Tibial nerve (tissue), 4 donors: Measurements from ENCODE around the gene FAM219A. TPM values are rescaled to one million over a fixed set of nuclear protein-coding genes. Genes with fewer than 3 reads are reported as not detected.

Experiments used
- DNase-seq, 2 donors: peaks; one replicate each; pipeline ENCODE4 v3.0.0-alpha.2; 2019; ENCODE audit warnings: low spot score in 2 of 2
- H3K27ac ChIP-seq, 4 donors: fragments of 200-600 bp; sonication (generic) in 3 of 4; one replicate each; pipeline ENCODE4 v1.5.1; 2017 to 2019; ENCODE audit warnings: mild to moderate bottlenecking in 1 of 4
- H3K27me3 ChIP-seq, 2 donors: fragments of 200-600 bp; sonication (generic) in 1 of 2; one replicate each; pipeline versions ENCODE4 v1.5.1 to v1.6.0; 2017 to 2019
- H3K36me3 ChIP-seq, 3 donors: fragments of 200-600 bp; sonication (generic); one replicate each; pipeline ENCODE4 v1.5.1; 2018 to 2019
- H3K4me1 ChIP-seq, 4 donors: fragments of 200-600 bp; sonication (generic) in 3 of 4; one replicate each; pipeline ENCODE4 v1.5.1; 2017 to 2019
- H3K4me3 ChIP-seq, 4 donors: fragments of 200-600 bp; sonication (generic) in 3 of 4; one replicate each; pipeline ENCODE4 v1.5.1; 2017 to 2019; ENCODE audit warnings: mild to moderate bottlenecking in 1 of 4, moderate library complexity in 1 of 4
- H3K9me3 ChIP-seq, 4 donors: fragments of 200-600 bp; sonication (generic) in 3 of 4; one replicate each; pipeline ENCODE4 v1.5.1; 2017 to 2019
- CTCF ChIP-seq, 5 experiments: fragments of 200-600 bp in 3 of 5; fragments of 450-650 bp in 2 of 5; sonication (generic) in 3 of 5; IDR thresholded peaks; one replicate each; pipeline ENCODE4 v1.5.1; 2016 to 2019; ENCODE audit warnings: antibody characterized with exemption in 5 of 5, mild to moderate bottlenecking in 3 of 5, moderate library complexity in 2 of 5
- EP300 ChIP-seq, 2 donors: sonication (generic); formaldehyde crosslinking; IDR thresholded peaks; one replicate each; pipeline ENCODE4 v1.6.1; 2017; ENCODE audit warnings: antibody characterized with exemption in 2 of 2, mild to moderate bottlenecking in 1 of 2
- POLR2A ChIP-seq, 2 donors: fragments of 450-650 bp; IDR thresholded peaks; one replicate each; pipeline ENCODE4 v1.6.1; 2017; ENCODE audit warnings: antibody characterized with exemption in 2 of 2, mild to moderate bottlenecking in 2 of 2, moderate library complexity in 2 of 2
- WGBS, 2 donors: methylation state at CpG; one replicate each; pipeline ENCODE4 v1.1.5; 2018; 5-methylcytosine and 5-hydroxymethylcytosine counted together
- total RNA-seq, 4 donors: library from RNA; depleted of rRNA; stranded (reverse); fragments of >200 nt; gene quantifications; one replicate each; pipeline ENCODE4 v1.1.0, GENCODE V29; 2016

Gene FAM219A
- total RNA-seq, 4 donors from 2014 or later: 8.5 to 15.6 (median 13.6) TPM

GRCh38 chr9:34382879-34383278 lies 75.5 kb downstream of the FAM219A start:
- DNase-seq: no peak
- H3K4me3 ChIP-seq: no peak overlapping the region
- no peaks in the 10 kb centered on the region for H3K36me3 ChIP-seq
- no peak overlapping the region for H3K27ac ChIP-seq
- H3K9me3 ChIP-seq: no peaks in the 10 kb centered on the region
- H3K4me1 ChIP-seq: peaks cover 0 to 31% (median 21%) of the 10 kb centered on the region in 4 donors
- H3K27me3 ChIP-seq: no peaks in the 10 kb centered on the region
- TF ChIP-seq POLR2A (IDR thresholded peaks at IDR 0.05) (no peak), CTCF (IDR thresholded peaks at IDR 0.05) (no peak), EP300 (IDR thresholded peaks at IDR 0.05) (no peak)
- 89 to 92% methylated on average over 3 of the region's 3 CpGs for WGBS, 2 donors

- no peak for DNase-seq
- WGBS, 2 donors: 94 to 96% methylated on average over 5 of the region's 5 CpGs
- H3K4me3 ChIP-seq: no peak overlapping the region
Observed at GRCh38 chr9:34382054-34382453, 76.3 kb downstream of the FAM219A start.

GRCh38 chr9:34381323-34381722 lies 77.0 kb downstream of the FAM219A start:
- Histone ChIP-seq H3K4me3 (peak overlapping the region in 2 of 4 donors; percentile 60 to 61), H3K27ac (peak overlapping the region in 2 of 4 donors; percentile 51 to 63), H3K4me1 (peaks cover 0 to 42% (median 29%) of the 10 kb centered on the region in 4 donors), H3K9me3 (no peaks in the 10 kb centered on the region), H3K36me3 (no peaks in the 10 kb centered on the region), H3K27me3 (no peaks in the 10 kb centered on the region)
- TF ChIP-seq POLR2A (IDR thresholded peaks at IDR 0.05): no peak
- no peak for TF ChIP-seq CTCF (IDR thresholded peaks at IDR 0.05)
- TF ChIP-seq EP300 (IDR thresholded peaks at IDR 0.05): no peak
- DNase-seq: no peak
- 41 to 55% methylated on average over 17 of the region's 17 CpGs for WGBS, 2 donors

More at GRCh38 chr9:34382054-34382453, 76.3 kb downstream of the FAM219A start:
- TF ChIP-seq POLR2A (IDR thresholded peaks at IDR 0.05) (no peak), EP300 (IDR thresholded peaks at IDR 0.05) (no peak), CTCF (IDR thresholded peaks at IDR 0.05) (no peak)
- Histone ChIP-seq H3K27ac (no peak overlapping the region), H3K4me1 (peaks cover 0 to 39% (median 28%) of the 10 kb centered on the region in 4 donors), H3K9me3 (no peaks in the 10 kb centered on the region), H3K27me3 (no peaks in the 10 kb centered on the region), H3K36me3 (no peaks in the 10 kb centered on the region)

- Histone ChIP-seq H3K36me3 (no peaks in the 10 kb centered on the region), H3K9me3 (no peaks in the 10 kb centered on the region), H3K4me1 (peaks cover 0 to 48% (median 32%) of the 10 kb centered on the region in 4 donors), H3K27me3 (no peaks in the 10 kb centered on the region), H3K27ac (peak overlapping the region in 2 of 4 donors; percentile 51 to 63), H3K4me3 (peak overlapping the region; percentile 40 to 61 (median 51))
- TF ChIP-seq CTCF (IDR thresholded peaks at IDR 0.05) (no peak), EP300 (IDR thresholded peaks at IDR 0.05) (peak in 1 of 2 donors; percentile 67), POLR2A (IDR thresholded peaks at IDR 0.05) (peak in 1 of 2 donors; percentile 48)
- DNase-seq: peak; percentile 34 to 35
- WGBS, 2 donors: 4 to 6% methylated on average over 23 to 38 of the region's 59 CpGs
Observed at GRCh38 chr9:34380511-34381315, 77.7 kb downstream of the FAM219A start.

GRCh38 chr9:34380034-34380510 lies 78.3 kb downstream of the FAM219A start:
- no peak for DNase-seq

More at GRCh38 chr9:34380034-34380510, 78.3 kb downstream of the FAM219A start:
- H3K27ac ChIP-seq: peak overlapping the region in 2 of 4 donors; percentile 51 to 63
- H3K27me3 ChIP-seq: no peaks in the 10 kb centered on the region
- H3K4me3 ChIP-seq: peak overlapping the region in 3 of 4 donors; percentile 40 to 61 (median 60)
- H3K36me3 ChIP-seq: no peaks in the 10 kb centered on the region
- peaks cover 0 to 49% (median 32%) of the 10 kb centered on the region in 4 donors for H3K4me1 ChIP-seq
- 25 to 33% methylated on average over 24 of the region's 24 CpGs for WGBS, 2 donors
- TF ChIP-seq CTCF (IDR thresholded peaks at IDR 0.05): no peak
- no peak for TF ChIP-seq EP300 (IDR thresholded peaks at IDR 0.05)
- no peak for TF ChIP-seq POLR2A (IDR thresholded peaks at IDR 0.05)
- H3K9me3 ChIP-seq: no peaks in the 10 kb centered on the region
